CD14-positive monocyte (primary cell): ENCODE results near the gene RPS6KB2. TPM values are rescaled to one million over a fixed set of nuclear protein-coding genes. Genes with fewer than 3 reads are reported as not detected.

Experiments
- DNase-seq, 3 donors: peaks; one replicate each; pipeline ENCODE4 v3.0.0-alpha.2; 2011 to 2022
- H2AFZ ChIP-seq: 2 replicates; pipeline ENCODE4 v1.6.0; 2012; ENCODE audit warnings: mild to moderate bottlenecking, low read depth, low read length, inconsistent platforms; ENCODE audit not compliant: insufficient read depth, poor library complexity, severe bottlenecking
- H3K27ac ChIP-seq, 2 donors: 1 replicate in 1 of 2; 2 replicates in 1 of 2; pipeline ENCODE4 v1.5.1; 2012 to 2013; ENCODE audit warnings: low read length in 2 of 2, control low read depth in 1 of 2, inconsistent platforms in 1 of 2, low read depth in 1 of 2, mild to moderate bottlenecking in 1 of 2
- H3K27me3 ChIP-seq, 2 donors: one replicate each; pipeline versions ENCODE4 v1.6.0 to v1.6.1; 2011 to 2013; ENCODE audit warnings: low read length in 2 of 2; ENCODE audit not compliant: control insufficient read depth in 2 of 2, insufficient read depth in 2 of 2
- H3K36me3 ChIP-seq, 2 donors: replicated peaks in 1 of 2; 1 replicate in 1 of 2; 2 replicates in 1 of 2; pipeline versions ENCODE4 v1.5.1 to v1.6.1; 2012 to 2013; ENCODE audit warnings: low read length in 2 of 2, control low read depth in 1 of 2, inconsistent platforms in 1 of 2, mild to moderate bottlenecking in 1 of 2; ENCODE audit not compliant: insufficient read depth in 2 of 2, control insufficient read depth in 1 of 2
- H3K4me1 ChIP-seq, 2 donors: 1 replicate in 1 of 2; 2 replicates in 1 of 2; pipeline versions ENCODE4 v1.5.1 to v1.6.1; 2012 to 2013; ENCODE audit warnings: low read length in 2 of 2, control low read depth in 1 of 2, inconsistent platforms in 1 of 2, mild to moderate bottlenecking in 1 of 2, moderate library complexity in 1 of 2; ENCODE audit not compliant: insufficient read depth in 2 of 2, control insufficient read depth in 1 of 2
- H3K4me2 ChIP-seq: replicated peaks from 2 replicates; pipeline ENCODE3; 2012; ENCODE audit warnings: low read length, moderate library complexity, mild to moderate bottlenecking; ENCODE audit not compliant: poor library complexity, severe bottlenecking; ENCODE audit errors: extremely low read depth
- H3K4me3 ChIP-seq, 3 experiments: fragments of 200-600 bp in 1 of 3; sonication (generic) in 1 of 3; replicated peaks in 1 of 3; 1 replicate in 2 of 3; 2 replicates in 1 of 3; pipeline ENCODE4 v1.5.1; 2011 to 2013; ENCODE audit warnings: low read length in 3 of 3, mild to moderate bottlenecking in 3 of 3, control low read depth in 2 of 3, low read depth in 2 of 3, inconsistent platforms in 1 of 3, moderate library complexity in 1 of 3
- H3K79me2 ChIP-seq: 2 replicates; pipeline ENCODE4 v1.6.0; 2012; ENCODE audit warnings: mild to moderate bottlenecking, control low read depth, inconsistent platforms, low read length, moderate library complexity; ENCODE audit not compliant: insufficient read depth
- H3K9ac ChIP-seq: 2 replicates; pipeline ENCODE4 v1.6.0; 2017; ENCODE audit warnings: low read length, mild to moderate bottlenecking; ENCODE audit not compliant: insufficient read depth, poor library complexity, severe bottlenecking
- H3K9me3 ChIP-seq, 2 donors: replicated peaks in 1 of 2; 1 replicate in 1 of 2; 2 replicates in 1 of 2; pipeline versions ENCODE4 v1.5.1 to v1.6.1; 2012 to 2013; ENCODE audit warnings: low read length in 2 of 2, control low read depth in 1 of 2; ENCODE audit not compliant: control insufficient read depth in 1 of 2, insufficient read depth in 1 of 2
- H4K20me1 ChIP-seq: 2 replicates; pipeline ENCODE4 v1.6.0; 2012; ENCODE audit warnings: mild to moderate bottlenecking, low read length, control low read depth, moderate library complexity; ENCODE audit not compliant: insufficient read depth
- H3K27ac Mint-ChIP-seq, 7 donors: one replicate each; pipeline ENCODE4 v1.8.0; 2020; ENCODE audit warnings: mild to moderate bottlenecking in 7 of 7, mixed read lengths in 7 of 7, moderate library complexity in 6 of 7, inconsistent platforms in 2 of 7
- H3K27me3 Mint-ChIP-seq, 3 donors: one replicate each; pipeline ENCODE4 v1.8.0; 2021 to 2022; ENCODE audit warnings: low read depth in 3 of 3, mild to moderate bottlenecking in 3 of 3, mixed read lengths in 3 of 3, moderate library complexity in 3 of 3, inconsistent platforms in 1 of 3
- H3K36me3 Mint-ChIP-seq, 2 donors: one replicate each; pipeline ENCODE4 v1.8.0; 2020; ENCODE audit warnings: mixed read lengths in 2 of 2, inconsistent platforms in 1 of 2, mild to moderate bottlenecking in 1 of 2
- H3K4me1 Mint-ChIP-seq: one replicate; pipeline ENCODE4 v1.8.0; 2020; ENCODE audit warnings: mild to moderate bottlenecking, mixed read lengths
- H3K4me3 Mint-ChIP-seq, 2 donors: one replicate each; pipeline ENCODE4 v1.8.0; 2020; ENCODE audit warnings: mild to moderate bottlenecking in 2 of 2, mixed read lengths in 2 of 2, moderate library complexity in 1 of 2
- H3K9me3 Mint-ChIP-seq, 7 donors: one replicate each; pipeline ENCODE4 v1.8.0; 2020 to 2022; ENCODE audit warnings: mixed read lengths in 7 of 7, mild to moderate bottlenecking in 6 of 7, moderate library complexity in 6 of 7, inconsistent platforms in 2 of 7
- CTCF ChIP-seq: fragments of 200-600 bp; IDR thresholded peaks from one replicate; pipeline ENCODE4 v1.8.0; 2022; ENCODE audit warnings: antibody characterized with exemption, mild to moderate bottlenecking
- WGBS: methylation state at CpG from one replicate; pipeline ENCODE4 v1.1.5; 2013; ENCODE audit warnings: missing lambda C conversion rate; ENCODE audit not compliant: insufficient coverage; 5-methylcytosine and 5-hydroxymethylcytosine counted together
- intact Hi-C, 2 donors: fragments of 100-400 bp; cut with micrococcal nuclease; formaldehyde crosslinking; loops; one replicate each; pipeline versions ENCODE4 v1.15.0 to v1.15.1; 2023
- polyA plus RNA-seq, 3 donors: library from polyadenylated mRNA; depleted of rRNA in 1 of 3; unstranded in 2 of 3; stranded (reverse) in 1 of 3; fragments of 300-500 nt in 2 of 3; fragments of >200 nt in 1 of 3; fragmentation: Illumina TruSeq in 2 of 3; gene quantifications; 1 replicate in 2 of 3; 2 replicates in 1 of 3; pipeline ENCODE4 v1.2.3, GENCODE V29; 2012 to 2021

The RPS6KB2 gene
- polyA plus RNA-seq, 3 donors = 51.6 to 101 (median 53.8) TPM

GRCh38 chr11:67393437-67393836, 34.9 kb upstream of the RPS6KB2 start:
- peaks cover 51% of the 10 kb centered on the region for H3K79me2 ChIP-seq
- Mint-ChIP-seq H3K27me3 (peaks cover 0 to 6% (median 1%) of the 10 kb centered on the region in 3 donors), H3K4me1 (peaks cover 46% of the 10 kb centered on the region), H3K4me3 (no peak overlapping the region), H3K36me3 (peaks cover 26 to 27% of the 10 kb centered on the region in 2 donors), H3K9me3 (no peaks in the 10 kb centered on the region), H3K27ac (no peak overlapping the region)
- no peak overlapping the region for H3K4me2 ChIP-seq
- no peaks in the 10 kb centered on the region for H3K9me3 ChIP-seq
- no peak overlapping the region for H2AFZ ChIP-seq
- intact Hi-C loops = loop anchor here in 1 of 2 donors (5.0 to 10.0 kb wide), 2 partner anchors 34 to 549 kb away; partner anchors contain the start of genes RCE1 and RPS6KB2
- 92% methylated on average over 18 of the region's 18 CpGs for WGBS
- peaks cover 21 to 36% of the 10 kb centered on the region in 2 donors for H3K36me3 ChIP-seq
- H3K4me3 ChIP-seq = no peak overlapping the region
- DNase-seq = no peak
- H4K20me1 ChIP-seq = peaks cover 52% of the 10 kb centered on the region
- TF ChIP-seq CTCF = no peak
- H3K9ac ChIP-seq = no peak overlapping the region
- H3K4me1 ChIP-seq = peaks cover 26 to 42% of the 10 kb centered on the region in 2 donors
- no peaks in the 10 kb centered on the region for H3K27me3 ChIP-seq
- no peak overlapping the region for H3K27ac ChIP-seq

DNA sequence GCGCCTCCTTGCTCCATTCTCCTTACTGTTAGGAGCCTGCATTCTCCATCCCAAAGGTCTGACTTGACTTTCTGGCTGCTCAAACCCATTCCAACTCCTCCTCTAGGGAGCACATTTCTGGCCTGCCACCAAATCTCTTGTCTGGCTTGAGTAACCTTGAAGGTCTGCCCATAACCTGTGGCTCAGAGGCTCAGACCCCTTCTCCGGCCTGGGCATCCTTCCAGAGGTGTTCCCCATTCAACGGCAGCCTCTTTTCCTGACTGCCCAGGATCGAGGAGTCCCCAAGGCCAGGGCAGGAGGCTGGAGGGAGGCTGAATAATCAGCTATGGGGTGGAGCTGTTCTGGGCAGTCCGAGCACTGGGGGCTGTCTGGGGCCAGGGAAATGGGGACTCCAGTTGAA, 34.3 kb upstream of the RPS6KB2 start:
- H3K4me1 Mint-ChIP-seq = peaks cover 47% of the 10 kb centered on the region
- intact Hi-C loops = loop anchor here in 1 of 2 donors (5.0 to 10.0 kb wide), 2 partner anchors 33 to 549 kb away; partner anchors contain the start of genes RCE1 and RPS6KB2
- H3K9me3 Mint-ChIP-seq = no peaks in the 10 kb centered on the region
- 80% methylated on average over 1 of the region's 5 CpGs for WGBS
- H3K4me1 ChIP-seq = peaks cover 26 to 46% of the 10 kb centered on the region in 2 donors
- peak overlapping the region in 1 of 7 donors; percentile 70 for H3K27ac Mint-ChIP-seq
- no peak overlapping the region for H3K4me2 ChIP-seq
- no peak for DNase-seq
- no peak overlapping the region for H3K4me3 Mint-ChIP-seq
- peaks cover 56% of the 10 kb centered on the region for H3K79me2 ChIP-seq
- H3K27me3 Mint-ChIP-seq = peaks cover 0 to 6% (median 0%) of the 10 kb centered on the region in 3 donors
- H3K27me3 ChIP-seq = no peaks in the 10 kb centered on the region
- H3K27ac ChIP-seq = no peak overlapping the region
- H3K4me3 ChIP-seq = no peak overlapping the region
- H3K36me3 Mint-ChIP-seq = peaks cover 28 to 32% of the 10 kb centered on the region in 2 donors
- no peaks in the 10 kb centered on the region for H3K9me3 ChIP-seq
- TF ChIP-seq CTCF = no peak
- peaks cover 27 to 42% of the 10 kb centered on the region in 2 donors for H3K36me3 ChIP-seq
- no peak overlapping the region for H3K9ac ChIP-seq
- no peak overlapping the region for H2AFZ ChIP-seq
- H4K20me1 ChIP-seq = peaks cover 57% of the 10 kb centered on the region
